Ovary (tissue), 3 donors: ENCODE data around the gene ALOXE3.
"Not testable (repeated sequence)": the region's sequence is repeated elsewhere in the genome, so short reads cannot be mapped to it uniquely, and the experiment has no call there.

Experiments
- CTCF ChIP-seq, 3 donors: fragments of 450-650 bp in 2 of 3; fragments of 200-600 bp in 1 of 3; IDR thresholded peaks; one replicate each; pipeline versions ENCODE4 v1.5.1 to v1.8.0; 2016 to 2022; ENCODE audit warnings: antibody characterized with exemption in 3 of 3, mild to moderate bottlenecking in 1 of 3
- POLR2A ChIP-seq: fragments of 450-650 bp; IDR thresholded peaks from one replicate; pipeline ENCODE4 v1.6.1; 2017; ENCODE audit warnings: antibody characterized with exemption, mild to moderate bottlenecking, moderate library complexity
- donor health status: DM: no; HTN: no; CAD: no.

- not testable (repeated sequence) for TF ChIP-seq CTCF (IDR thresholded peaks at IDR 0.05); POLR2A
These were observed 40.4 kb downstream of the ALOXE3 start for GRCh38 chr17:8077939-8078338.
